IgD-negative memory B cell (primary cell): ENCODE data around the gene LAMB4. TPM values are rescaled to one million over a fixed set of nuclear protein-coding genes. Genes with fewer than 3 reads are reported as not detected.

Experiments
- H3K27ac Mint-ChIP-seq, 3 donors: one replicate each; pipeline ENCODE4 v1.8.0; 2020 to 2022; ENCODE audit warnings: mild to moderate bottlenecking in 3 of 3, mixed read lengths in 3 of 3, moderate library complexity in 1 of 3
- H3K27me3 Mint-ChIP-seq: one replicate; pipeline ENCODE4 v1.8.0; 2021; ENCODE audit warnings: mixed read lengths
- H3K36me3 Mint-ChIP-seq: one replicate; pipeline ENCODE4 v1.8.0; 2020; ENCODE audit warnings: mild to moderate bottlenecking, mixed read lengths
- H3K4me1 Mint-ChIP-seq, 3 donors: one replicate each; pipeline ENCODE4 v1.8.0; 2020 to 2022; ENCODE audit warnings: mixed read lengths in 3 of 3, mild to moderate bottlenecking in 1 of 3
- H3K4me3 Mint-ChIP-seq, 4 donors: one replicate each; pipeline ENCODE4 v1.8.0; 2020 to 2022; ENCODE audit warnings: mild to moderate bottlenecking in 4 of 4, mixed read lengths in 4 of 4, moderate library complexity in 3 of 4
- H3K9me3 Mint-ChIP-seq, 3 donors: one replicate each; pipeline ENCODE4 v1.8.0; 2020 to 2021; ENCODE audit warnings: mixed read lengths in 3 of 3, mild to moderate bottlenecking in 1 of 3
- polyA plus RNA-seq: library from polyadenylated mRNA; unstranded; fragments of 300-500 nt; fragmentation: Illumina TruSeq; gene quantifications from one replicate; pipeline ENCODE4 v1.2.3, GENCODE V29; 2021

LAMB4 gene
- polyA plus RNA-seq, 1 donor from 2014 or later = not detected

GRCh38 chr7:108017776-108018151 is 112.4 kb downstream of the LAMB4 start:
- Mint-ChIP-seq H3K27me3 (peaks cover 13% of the 10 kb centered on the region), H3K36me3 (peaks cover under 1% of the 10 kb centered on the region), H3K9me3 (no peaks in the 10 kb centered on the region), H3K27ac (no peak overlapping the region), H3K4me3 (peak overlapping the region in 1 of 4 donors; percentile 51), H3K4me1 (no peaks in the 10 kb centered on the region)

GRCh38 chr7:108016841-108017775 is 113.1 kb downstream of the LAMB4 start:
- peaks cover 13% of the 10 kb centered on the region for H3K27me3 Mint-ChIP-seq
- peaks cover 3% of the 10 kb centered on the region for H3K36me3 Mint-ChIP-seq
- no peak overlapping the region for H3K4me3 Mint-ChIP-seq
- H3K9me3 Mint-ChIP-seq = no peaks in the 10 kb centered on the region
- no peak overlapping the region for H3K27ac Mint-ChIP-seq
- H3K4me1 Mint-ChIP-seq = no peaks in the 10 kb centered on the region

GRCh38 chr7:108015740-108016139 is 114.4 kb downstream of the LAMB4 start:
- Mint-ChIP-seq H3K9me3 (no peaks in the 10 kb centered on the region), H3K27ac (no peak overlapping the region), H3K36me3 (peaks cover 3% of the 10 kb centered on the region), H3K27me3 (peaks cover 11% of the 10 kb centered on the region), H3K4me3 (no peak overlapping the region), H3K4me1 (no peaks in the 10 kb centered on the region)

- Mint-ChIP-seq H3K4me3 (no peak overlapping the region), H3K4me1 (no peaks in the 10 kb centered on the region), H3K36me3 (peaks cover 3% of the 10 kb centered on the region), H3K9me3 (no peaks in the 10 kb centered on the region), H3K27ac (no peak overlapping the region), H3K27me3 (peaks cover 10% of the 10 kb centered on the region)
These were observed 115.1 kb downstream of the LAMB4 start for GRCh38 chr7:108014747-108015682.

GRCh38 chr7:108014215-108014614 is 115.9 kb downstream of the LAMB4 start:
- Mint-ChIP-seq H3K9me3 (no peaks in the 10 kb centered on the region), H3K27ac (no peak overlapping the region), H3K4me3 (no peak overlapping the region)

GRCh38 chr7:108012499-108013430 is 117.4 kb downstream of the LAMB4 start:
- no peak overlapping the region for H3K4me3 Mint-ChIP-seq
- H3K27ac Mint-ChIP-seq = peak overlapping the region in 1 of 3 donors; percentile 6
- peaks cover 3% of the 10 kb centered on the region for H3K36me3 Mint-ChIP-seq
- no peaks in the 10 kb centered on the region for H3K9me3 Mint-ChIP-seq
- H3K4me1 Mint-ChIP-seq = no peaks in the 10 kb centered on the region
- peaks cover 2% of the 10 kb centered on the region for H3K27me3 Mint-ChIP-seq

More at GRCh38 chr7:108014215-108014614, 115.9 kb downstream of the LAMB4 start:
- Mint-ChIP-seq H3K36me3 (peaks cover 3% of the 10 kb centered on the region), H3K4me1 (no peaks in the 10 kb centered on the region), H3K27me3 (peaks cover 7% of the 10 kb centered on the region)

- Mint-ChIP-seq H3K27ac (no peak overlapping the region), H3K4me3 (no peak overlapping the region), H3K36me3 (peaks cover 3% of the 10 kb centered on the region), H3K4me1 (no peaks in the 10 kb centered on the region), H3K27me3 (peaks cover 13% of the 10 kb centered on the region), H3K9me3 (no peaks in the 10 kb centered on the region)
These were observed 119.8 kb downstream of the LAMB4 start for GRCh38 chr7:108010377-108010776.

- peaks cover 14% of the 10 kb centered on the region for H3K27me3 Mint-ChIP-seq
- no peak overlapping the region for H3K4me3 Mint-ChIP-seq
- H3K27ac Mint-ChIP-seq = no peak overlapping the region
- H3K9me3 Mint-ChIP-seq = no peaks in the 10 kb centered on the region
- H3K36me3 Mint-ChIP-seq = peaks cover 3% of the 10 kb centered on the region
- peaks cover 0 to 3% (median 2%) of the 10 kb centered on the region in 3 donors for H3K4me1 Mint-ChIP-seq
These were observed 120.3 kb downstream of the LAMB4 start for GRCh38 chr7:108009873-108010272.

- Mint-ChIP-seq H3K27me3 (peaks cover 24% of the 10 kb centered on the region), H3K4me3 (no peak overlapping the region), H3K9me3 (no peaks in the 10 kb centered on the region), H3K27ac (no peak overlapping the region), H3K36me3 (peaks cover 5% of the 10 kb centered on the region), H3K4me1 (peaks cover 3 to 7% (median 5%) of the 10 kb centered on the region in 3 donors)
These were observed 121.3 kb downstream of the LAMB4 start for GRCh38 chr7:108008827-108009226.

GRCh38 chr7:108008240-108008639 is 121.9 kb downstream of the LAMB4 start:
- peaks cover 5% of the 10 kb centered on the region for H3K36me3 Mint-ChIP-seq
- H3K4me3 Mint-ChIP-seq = no peak overlapping the region
- no peaks in the 10 kb centered on the region for H3K9me3 Mint-ChIP-seq
- H3K27me3 Mint-ChIP-seq = peaks cover 29% of the 10 kb centered on the region
- H3K27ac Mint-ChIP-seq = no peak overlapping the region
- peaks cover 3 to 7% (median 5%) of the 10 kb centered on the region in 3 donors for H3K4me1 Mint-ChIP-seq

GRCh38 chr7:108007762-108008161 is 122.4 kb downstream of the LAMB4 start:
- Mint-ChIP-seq H3K4me1 (peaks cover 3 to 9% (median 5%) of the 10 kb centered on the region in 3 donors), H3K36me3 (peaks cover 5% of the 10 kb centered on the region), H3K27ac (no peak overlapping the region), H3K4me3 (no peak overlapping the region), H3K27me3 (peaks cover 31% of the 10 kb centered on the region), H3K9me3 (no peaks in the 10 kb centered on the region)

GRCh38 chr7:108007261-108007660 is 122.9 kb downstream of the LAMB4 start:
- Mint-ChIP-seq H3K4me3 (no peak overlapping the region), H3K9me3 (no peaks in the 10 kb centered on the region), H3K27me3 (peaks cover 33% of the 10 kb centered on the region), H3K4me1 (peaks cover 3 to 10% (median 5%) of the 10 kb centered on the region in 3 donors), H3K36me3 (peaks cover 3% of the 10 kb centered on the region), H3K27ac (no peak overlapping the region)

- Mint-ChIP-seq H3K4me3 (peak overlapping the region in 3 of 4 donors; percentile 47 to 90 (median 86)), H3K27me3 (peaks cover 47% of the 10 kb centered on the region), H3K4me1 (peaks cover 3 to 10% (median 5%) of the 10 kb centered on the region in 3 donors), H3K36me3 (peaks cover 3% of the 10 kb centered on the region), H3K9me3 (no peaks in the 10 kb centered on the region), H3K27ac (no peak overlapping the region)
These were observed 125.7 kb downstream of the LAMB4 start for GRCh38 chr7:108004220-108005142.
